GM23338 (cell line): Measurements from ENCODE around the gene DAPK1. TPM values are rescaled to one million over a fixed set of nuclear protein-coding genes. Genes with fewer than 3 reads are reported as not detected.

Source experiments
- ATAC-seq: fragments of 200-7000 bp; cut with Tn5 transposase; 3 replicates; pipeline ENCODE4 v1.9.1; 2020
- DNase-seq: peaks from one replicate; pipeline ENCODE4 v3.0.0-alpha.2; 2015; ENCODE audit warnings: low spot score
- H2AFZ ChIP-seq: fragments of 200-600 bp; sonication (generic); 2 replicates; pipeline ENCODE4 v1.8.0; 2016; ENCODE audit warnings: antibody characterized with exemption, mild to moderate bottlenecking, moderate library complexity
- H3F3A ChIP-seq: fragments of 200-600 bp; sonication (generic); replicated peaks from 2 replicates; pipeline ENCODE4 v1.8.0; 2017; ENCODE audit warnings: antibody characterized with exemption, mixed run types, low read depth
- H3K27ac ChIP-seq: fragments of 200-600 bp; sonication (generic); 2 replicates; pipeline ENCODE4 v1.6.1; 2016; ENCODE audit warnings: low read depth
- H3K27me3 ChIP-seq: fragments of 200-600 bp; sonication (generic); 2 replicates; pipeline ENCODE4 v1.8.0; 2016; ENCODE audit warnings: mild to moderate bottlenecking, mixed run types, moderate library complexity; ENCODE audit not compliant: insufficient read depth
- H3K36me3 ChIP-seq: fragments of 200-600 bp; sonication (generic); 2 replicates; pipeline ENCODE4 v1.8.0; 2016; ENCODE audit warnings: mild to moderate bottlenecking; ENCODE audit not compliant: insufficient read depth
- H3K4me1 ChIP-seq: fragments of 200-600 bp; sonication (generic); 2 replicates; pipeline ENCODE4 v1.8.0; 2016; ENCODE audit warnings: mild to moderate bottlenecking, moderate library complexity; ENCODE audit not compliant: insufficient read depth
- H3K4me2 ChIP-seq: fragments of 200-600 bp; sonication (generic); 2 replicates; pipeline ENCODE4 v1.7.1; 2017; ENCODE audit warnings: mixed run types
- H3K4me3 ChIP-seq: fragments of 200-600 bp; sonication (generic); 2 replicates; pipeline ENCODE4 v1.6.1; 2016; ENCODE audit warnings: mixed run types
- H3K79me2 ChIP-seq: fragments of 200-600 bp; sonication (generic); replicated peaks from 2 replicates; pipeline ENCODE4 v1.8.0; 2017; ENCODE audit warnings: mild to moderate bottlenecking; ENCODE audit not compliant: insufficient read depth
- H3K9me2 ChIP-seq: fragments of 200-600 bp; sonication (generic); 2 replicates; pipeline ENCODE4 v1.8.0; 2017; ENCODE audit not compliant: insufficient read depth
- H4K20me1 ChIP-seq: fragments of 200-600 bp; sonication (generic); replicated peaks from 2 replicates; pipeline ENCODE4 v1.8.0; 2017; ENCODE audit warnings: mild to moderate bottlenecking; ENCODE audit not compliant: insufficient read depth
- H3K27ac Mint-ChIP-seq: 2 replicates; pipeline ENCODE4 v1.8.0; 2020; ENCODE audit warnings: inconsistent platforms, mild to moderate bottlenecking, moderate library complexity, mixed read lengths
- H3K27me3 Mint-ChIP-seq: 3 replicates; pipeline ENCODE4 v1.8.0; 2022; ENCODE audit warnings: low read depth, mild to moderate bottlenecking, moderate library complexity, mixed read lengths, inconsistent platforms; ENCODE audit not compliant: insufficient read depth, poor library complexity
- H3K36me3 Mint-ChIP-seq: 3 replicates; pipeline ENCODE4 v1.8.0; 2021; ENCODE audit warnings: low read depth, mild to moderate bottlenecking, inconsistent platforms, moderate library complexity, mixed read lengths
- H3K4me1 Mint-ChIP-seq: 3 replicates; pipeline ENCODE4 v1.8.0; 2020; ENCODE audit warnings: mild to moderate bottlenecking, inconsistent platforms, mixed read lengths
- H3K4me3 Mint-ChIP-seq: 3 replicates; pipeline ENCODE4 v1.8.0; 2021; ENCODE audit warnings: moderate library complexity, mild to moderate bottlenecking, inconsistent platforms, mixed read lengths
- H3K9me3 Mint-ChIP-seq: 3 replicates; pipeline ENCODE4 v1.8.0; 2020; ENCODE audit warnings: moderate library complexity, mild to moderate bottlenecking, inconsistent platforms, mixed read lengths
- CREB1 ChIP-seq: fragments of 250-450 bp; sonication (Bioruptor Pico); IDR thresholded peaks from 2 replicates; pipeline ENCODE4 v1.5.0; 2020; ENCODE audit warnings: low read depth, mild to moderate bottlenecking, moderate library complexity
- ETS1 ChIP-seq: IDR thresholded peaks from 2 replicates; pipeline ENCODE4 v1.6.1; 2016; ENCODE audit warnings: antibody characterized with exemption
- EZH2 ChIP-seq: fragments of 200-600 bp; sonication (generic); IDR thresholded peaks from one replicate; pipeline ENCODE4 v1.8.0; 2017; ENCODE audit warnings: antibody characterized with exemption, mild to moderate bottlenecking, low read depth; ENCODE audit not compliant: unreplicated experiment
- JUNB ChIP-seq: IDR thresholded peaks from one replicate; pipeline ENCODE4 v1.6.1; 2016; ENCODE audit warnings: antibody characterized with exemption; ENCODE audit not compliant: unreplicated experiment
- NANOG ChIP-seq: IDR thresholded peaks from 2 replicates; pipeline ENCODE4 v1.6.1; 2016; ENCODE audit warnings: antibody characterized with exemption, borderline replicate concordance
- POLR2AphosphoS5 ChIP-seq: IDR thresholded peaks from 2 replicates; pipeline ENCODE4 v1.6.1; 2016; ENCODE audit warnings: antibody characterized with exemption, low read depth
- ZNF114 ChIP-seq: fragments of 250-450 bp; sonication (Bioruptor Pico); IDR thresholded peaks from 2 replicates; pipeline ENCODE4 v1.5.0; 2020; ENCODE audit warnings: mild to moderate bottlenecking, moderate library complexity
- ZNF331 ChIP-seq: fragments of 250-450 bp; sonication (Bioruptor Pico); IDR thresholded peaks from 2 replicates; pipeline ENCODE4 v1.5.0; 2020; ENCODE audit warnings: low read depth, mild to moderate bottlenecking, moderate library complexity
- ZNF462 ChIP-seq: fragments of 250-450 bp; sonication (Bioruptor Pico); IDR thresholded peaks from 2 replicates; pipeline ENCODE4 v1.5.0; 2020; ENCODE audit warnings: mild to moderate bottlenecking, moderate library complexity
- polyA plus RNA-seq: library from polyadenylated mRNA; unstranded; fragments of >200 nt; fragmentation: Nextera tagmentation; extraction: Ambion mirVana; gene quantifications from 2 replicates; pipeline ENCODE4 v1.2.1, GENCODE V29; 2016
- total RNA-seq: library from RNA; depleted of rRNA; stranded (reverse); fragments of >200 nt; shearing (Covaris generic); gene quantifications from 2 replicates; pipeline ENCODE4 v1.2.3, GENCODE V29; 2014

Gene DAPK1
- total and polyA plus RNA-seq, 2 experiments from 2014 or later: 37.0 to 134 TPM

- H3K4me1 Mint-ChIP-seq: peaks cover 31% of the 10 kb centered on the region
- no peak overlapping the region for H3K27ac ChIP-seq
- H3K36me3 ChIP-seq: no peaks in the 10 kb centered on the region; the same call in 1 of the 2 replicates
- H3K27me3 ChIP-seq: no peaks in the 10 kb centered on the region
- no peaks in the 10 kb centered on the region for H3K9me3 Mint-ChIP-seq
- H3K79me2 ChIP-seq: peaks cover 83% of the 10 kb centered on the region
- no peak for TF ChIP-seq POLR2AphosphoS5
- TF ChIP-seq ZNF331: no peak
- TF ChIP-seq CREB1: no peak
- TF ChIP-seq NANOG: no peak
- H4K20me1 ChIP-seq: peaks cover 3% of the 10 kb centered on the region; the same call in 1 of the 2 replicates
- no peaks in the 10 kb centered on the region for H3K36me3 Mint-ChIP-seq
- H3K9me2 ChIP-seq: peaks cover under 1% of the 10 kb centered on the region; the same call in 1 of the 2 replicates
- DNase-seq (no peak), ATAC-seq (no peak)
- H3K4me1 ChIP-seq: peaks cover 17% of the 10 kb centered on the region
- no peaks in the 10 kb centered on the region for H3F3A ChIP-seq
- H3K4me3 Mint-ChIP-seq: no peak overlapping the region
- H3K4me2 ChIP-seq: no peak overlapping the region
- H3K4me3 ChIP-seq: no peak overlapping the region
- H3K27ac Mint-ChIP-seq: no peak overlapping the region
- no peak overlapping the region for H2AFZ ChIP-seq
- H3K27me3 Mint-ChIP-seq: peaks cover 5% of the 10 kb centered on the region
These were observed 90.2 kb downstream of the DAPK1 start for GRCh38 chr9:87587864-87588263.

GRCh38 chr9:87588339-87588738 is 90.7 kb downstream of the DAPK1 start:
- Mint-ChIP-seq H3K27ac (no peak overlapping the region), H3K36me3 (no peaks in the 10 kb centered on the region; the same call in 2 of the 3 replicates), H3K9me3 (no peaks in the 10 kb centered on the region), H3K4me1 (peaks cover 36% of the 10 kb centered on the region), H3K4me3 (no peak overlapping the region), H3K27me3 (peaks cover 5% of the 10 kb centered on the region)
- Histone ChIP-seq H3K79me2 (peaks cover 78% of the 10 kb centered on the region), H3K9me2 (peaks cover 3% of the 10 kb centered on the region; the same call in 1 of the 2 replicates), H3K36me3 (no peaks in the 10 kb centered on the region; the same call in 1 of the 2 replicates), H3K4me3 (no peak overlapping the region), H3F3A (no peaks in the 10 kb centered on the region), H3K27me3 (no peaks in the 10 kb centered on the region), H2AFZ (no peak overlapping the region), H3K4me1 (peaks cover 22% of the 10 kb centered on the region), H3K4me2 (no peak overlapping the region), H4K20me1 (0 out of 2 replicates have a peak, but pooled peaks cover 6% of the 10 kb centered on the region), H3K27ac (no peak overlapping the region)
- TF ChIP-seq JUNB (no peak), ZNF462 (CRISPR knock-in tag) (no peak), EZH2 (no peak), ZNF114 (CRISPR knock-in tag) (no peak), POLR2AphosphoS5 (no peak), ETS1 (no peak), CREB1 (no peak)
- ATAC-seq (no peak), DNase-seq (no peak)
